Esophagus mucosa (tissue), 1 donor: ENCODE measurements around the gene DNAJC5. TPM values are rescaled to one million over a fixed set of nuclear protein-coding genes. Genes with fewer than 3 reads are reported as not detected.
"Not testable (repeated sequence)": the region's sequence is repeated elsewhere in the genome, so short reads cannot be mapped to it uniquely, and the experiment has no call there.

Experiments used
- ATAC-seq: fragments of 200-7000 bp; cut with Tn5 transposase; one replicate; pipeline ENCODE4 v1.9.1; 2020
- total RNA-seq: library from RNA; stranded (reverse); gene quantifications from one replicate; pipeline ENCODE4 v1.2.4, GENCODE V29; 2023
- donor health status: DM: yes; HTN: yes; CAD: no.

Gene DNAJC5
- total RNA-seq, 1 donor from 2014 or later: 64.8 TPM

DNA sequence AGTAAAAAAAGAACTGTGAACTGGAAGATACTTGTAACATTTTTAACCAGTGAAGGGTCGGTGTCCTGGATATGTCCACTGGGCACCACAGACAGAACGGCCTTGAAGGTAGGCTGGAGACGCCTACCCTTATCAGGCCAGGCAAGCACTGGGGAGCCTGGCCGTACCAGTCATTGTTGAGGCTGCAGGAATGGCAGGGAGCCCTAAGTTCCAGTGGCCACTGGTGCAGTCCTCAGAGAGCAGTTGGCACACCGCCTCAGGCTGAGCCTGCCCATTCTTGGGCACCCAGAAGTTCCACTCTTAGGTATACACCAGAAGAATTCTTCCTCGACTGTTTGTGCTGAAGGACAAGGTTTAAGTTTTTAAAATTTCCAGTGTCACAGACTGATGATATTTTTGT, 20.5 kb downstream of the DNAJC5 start:
- no peak for ATAC-seq

DNA sequence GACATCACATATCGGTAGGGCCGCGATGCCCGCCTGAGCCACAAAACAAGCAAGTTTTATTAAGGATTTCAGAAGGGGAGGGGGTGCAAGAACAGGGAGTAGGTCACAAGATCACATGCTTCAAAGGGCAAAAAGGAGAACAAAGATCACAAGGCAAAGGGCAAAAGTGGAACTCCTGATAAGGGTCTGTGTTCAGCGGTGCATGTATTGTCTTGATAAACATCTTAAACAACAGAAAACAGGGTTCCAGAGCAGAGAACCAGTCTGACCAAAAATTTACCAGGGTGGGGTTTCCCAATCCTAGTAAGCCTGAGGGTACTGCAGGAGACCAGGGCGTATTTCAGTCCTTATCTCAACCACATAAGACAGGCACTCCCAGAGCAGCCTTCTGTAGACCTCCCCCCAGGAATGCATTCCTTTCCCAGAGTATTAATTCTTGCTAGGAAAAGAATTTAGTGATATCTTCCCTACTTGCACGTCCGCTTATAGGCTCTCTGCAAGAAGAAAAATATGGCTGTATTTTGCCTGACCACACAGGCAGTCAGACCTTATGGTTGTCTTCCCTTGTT, 21.5 kb downstream of the DNAJC5 start:
- not testable (repeated sequence) for ATAC-seq

DNA sequence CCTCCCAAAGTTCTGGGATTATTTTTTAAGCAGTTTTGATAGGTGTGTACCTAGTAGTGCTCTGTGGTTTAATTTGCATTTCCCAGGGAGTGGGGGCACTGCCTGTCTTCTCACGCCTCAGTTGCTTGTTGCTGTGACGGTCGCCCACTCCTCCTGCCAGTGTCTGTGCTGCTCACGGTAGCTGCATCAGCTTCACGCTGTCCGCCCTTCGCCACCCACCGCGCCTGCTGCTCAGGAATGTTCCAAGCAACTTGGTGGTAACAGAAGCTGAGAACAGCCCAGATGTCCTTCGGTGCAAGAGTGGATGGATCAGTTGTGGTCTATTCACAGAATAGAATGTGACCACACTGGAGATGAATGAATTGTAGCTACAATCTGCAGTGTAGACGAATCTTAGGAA, 22.9 kb downstream of the DNAJC5 start:
- ATAC-seq: peak; percentile 10

DNA sequence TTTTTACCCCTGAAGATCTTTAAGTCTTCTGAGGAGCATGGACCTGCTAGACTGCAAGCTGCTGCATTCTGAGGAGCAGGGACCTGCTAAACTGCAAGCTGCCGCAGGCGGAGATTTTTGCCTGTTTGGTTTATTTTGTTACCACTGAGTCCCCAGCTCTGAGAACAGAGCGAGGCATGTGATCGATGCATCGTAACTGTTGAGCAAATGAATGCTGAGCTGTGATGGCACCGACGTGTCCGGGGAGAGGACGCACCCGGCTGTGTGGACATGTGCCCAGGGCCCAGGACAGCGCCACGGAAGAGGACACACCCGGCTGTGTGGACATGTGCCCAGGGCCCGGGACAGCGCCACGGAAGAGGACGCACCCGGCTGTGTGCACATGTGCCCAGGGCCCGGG, 24.2 kb downstream of the DNAJC5 start:
- ATAC-seq: no peak

DNA sequence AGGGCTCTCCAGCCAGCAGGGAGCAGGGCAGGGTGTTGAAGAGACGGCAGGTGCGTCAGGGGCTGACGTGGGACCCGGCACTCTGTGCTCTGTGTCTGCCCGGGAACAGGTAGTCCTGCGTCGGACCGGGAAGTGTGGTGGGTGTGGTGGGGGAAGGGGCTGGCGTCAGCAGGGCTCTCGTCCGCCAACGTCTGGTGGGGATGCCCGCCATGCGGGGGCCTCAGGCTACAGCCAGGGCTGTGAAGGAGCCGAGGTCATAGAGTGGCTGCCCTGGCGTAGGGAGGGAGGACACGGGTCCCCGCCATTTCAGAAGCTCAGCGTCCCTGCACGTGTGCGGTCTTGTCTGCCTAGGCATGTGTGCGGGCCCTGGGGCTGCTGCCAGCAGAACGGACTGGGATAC, 25.3 kb downstream of the DNAJC5 start:
- ATAC-seq: peak; percentile 21

DNA sequence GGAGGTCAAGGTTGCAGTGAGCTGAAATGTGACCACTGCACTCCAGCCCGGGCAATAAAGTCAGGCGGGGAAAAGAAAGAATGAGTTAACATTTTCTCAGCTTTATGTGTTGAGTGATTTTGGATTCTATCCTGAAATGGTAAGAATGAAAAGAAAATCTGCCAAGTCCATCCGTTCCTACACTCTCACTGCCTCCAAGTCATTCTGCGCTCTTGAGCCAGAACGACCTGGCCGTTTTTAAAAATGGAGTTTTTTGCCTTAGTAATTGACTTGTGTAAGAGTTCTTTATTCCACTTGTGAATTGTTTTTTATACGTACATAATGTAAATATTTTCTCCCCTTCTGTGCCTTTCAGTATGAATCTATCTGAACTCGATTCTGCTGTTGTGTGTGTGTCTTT, 28.7 kb downstream of the DNAJC5 start:
- no peak for ATAC-seq

DNA sequence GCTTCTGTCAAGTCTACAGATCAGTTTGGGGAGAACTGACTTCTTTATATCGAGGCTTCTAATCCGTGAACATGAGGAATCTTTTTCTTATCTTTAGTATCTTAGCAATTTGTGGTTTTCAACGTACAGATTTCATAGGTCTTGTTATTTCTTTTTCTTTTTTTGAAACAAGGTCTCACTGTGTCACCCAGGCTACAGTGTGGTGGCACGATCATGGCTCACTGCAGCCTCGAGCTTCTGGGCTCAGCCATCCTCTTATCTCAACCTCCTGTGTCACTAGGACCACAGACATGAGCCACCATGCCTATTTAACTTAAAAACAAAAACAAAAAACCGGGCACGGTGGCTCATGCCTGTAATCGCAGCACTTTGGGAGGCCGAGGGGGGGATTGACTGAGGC, 29.3 kb downstream of the DNAJC5 start:
- no peak for ATAC-seq

DNA sequence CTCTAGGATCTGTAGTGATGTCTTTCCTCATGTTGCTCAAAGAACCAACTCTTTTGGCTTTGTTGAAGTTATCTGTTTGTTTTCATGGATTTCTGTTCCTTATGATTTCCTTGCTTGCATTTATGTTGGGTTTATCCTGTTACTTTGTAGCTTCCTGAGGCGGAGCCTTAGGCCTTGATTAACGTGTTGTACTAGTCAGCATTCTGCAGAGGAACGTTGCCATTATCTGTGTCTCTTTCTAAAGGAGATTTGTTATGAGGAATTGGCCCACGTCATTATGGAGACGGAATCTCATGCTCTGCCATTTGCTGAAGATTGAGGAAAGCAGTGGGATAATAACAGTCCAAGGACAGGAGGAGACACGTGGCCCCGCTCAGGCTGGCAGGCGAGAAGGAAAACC, 31.4 kb downstream of the DNAJC5 start:
- no peak for ATAC-seq

DNA sequence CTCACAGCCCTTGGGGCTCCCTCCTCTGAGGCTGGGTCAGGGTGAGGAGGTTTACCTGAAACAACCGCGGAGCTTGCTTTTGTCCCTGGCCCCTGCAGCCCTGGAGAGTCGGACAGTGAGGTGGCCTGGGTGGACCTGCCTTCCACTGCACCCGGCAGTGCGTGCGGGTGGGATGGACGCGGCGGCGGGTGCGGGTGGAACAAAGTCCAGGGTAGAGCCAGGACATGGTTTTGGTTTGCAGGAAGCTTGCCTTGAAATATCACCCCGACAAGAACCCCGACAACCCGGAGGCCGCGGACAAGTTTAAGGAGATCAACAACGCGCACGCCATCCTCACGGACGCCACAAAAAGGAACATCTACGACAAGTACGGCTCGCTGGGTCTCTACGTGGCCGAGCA, 34.1 kb downstream of the DNAJC5 start:
- ATAC-seq: no peak

DNA sequence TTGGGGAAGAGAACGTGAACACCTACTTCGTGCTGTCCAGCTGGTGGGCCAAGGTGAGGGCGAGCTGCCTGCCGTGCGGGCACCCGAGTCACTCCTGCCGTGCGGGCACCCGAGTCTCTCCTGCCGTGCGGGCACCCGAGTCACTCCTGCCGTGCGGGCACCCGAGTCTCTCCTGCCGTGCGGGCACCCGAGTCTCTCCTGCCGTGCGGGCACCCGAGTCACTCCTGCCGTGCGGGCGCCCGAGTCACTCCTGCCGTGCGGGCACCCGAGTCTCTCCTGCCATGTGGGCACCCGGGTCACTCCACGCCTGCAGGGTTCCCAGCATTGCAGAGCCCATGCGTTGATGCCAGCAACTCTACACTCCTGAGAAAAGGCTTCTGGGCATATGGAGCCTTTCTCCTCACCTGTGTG, 34.6 kb downstream of the DNAJC5 start:
- not testable (repeated sequence) for ATAC-seq

DNA sequence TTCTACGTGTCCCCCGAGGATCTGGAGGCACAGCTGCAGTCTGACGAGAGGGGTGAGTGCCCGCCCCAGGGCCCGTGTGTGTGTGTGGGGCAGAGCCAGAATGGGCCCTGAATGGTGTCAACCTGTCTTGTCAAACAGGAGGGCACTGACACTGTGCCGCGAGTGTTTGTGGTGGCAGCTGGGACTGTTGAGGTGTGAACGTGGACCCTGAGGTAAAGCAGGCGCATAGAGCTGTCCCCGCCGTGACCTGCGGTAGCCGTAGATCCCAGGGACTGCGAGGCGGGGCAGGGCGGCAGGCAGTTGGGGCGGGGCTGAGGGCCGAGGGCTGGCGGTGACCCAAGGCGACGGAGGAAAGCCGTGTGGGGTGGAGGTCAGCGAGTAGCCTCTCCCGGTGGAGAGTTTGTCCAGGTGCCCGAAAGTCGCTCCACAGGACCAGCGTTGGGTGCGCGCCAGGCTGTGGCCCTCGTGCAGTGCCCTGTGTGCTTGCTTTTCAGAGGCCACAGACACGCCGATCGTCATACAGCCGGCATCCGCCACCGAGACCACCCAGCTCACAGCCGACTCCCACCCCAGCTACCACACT, 36.1 kb downstream of the DNAJC5 start:
- no peak for ATAC-seq

DNA sequence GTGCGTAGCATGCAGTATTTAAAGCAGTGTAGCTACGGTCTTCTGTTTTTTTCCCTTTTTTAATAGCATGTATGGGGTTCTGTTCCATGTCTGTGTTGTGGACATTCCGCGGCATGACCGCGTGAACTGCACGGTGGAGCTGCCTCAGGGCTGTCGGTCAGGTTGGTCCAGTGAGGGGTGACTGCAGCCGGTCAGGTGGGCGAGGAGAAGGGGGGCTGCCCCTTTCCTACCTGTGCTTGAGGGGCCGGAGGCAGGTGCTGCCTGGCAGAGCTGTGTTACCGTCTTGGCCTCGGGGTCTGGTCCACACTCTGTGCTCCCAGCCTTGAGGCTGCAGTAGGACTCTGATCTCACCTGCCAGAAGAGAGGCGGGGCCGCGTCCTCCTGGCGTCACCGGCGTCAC, 36.8 kb downstream of the DNAJC5 start:
- ATAC-seq: no peak

DNA sequence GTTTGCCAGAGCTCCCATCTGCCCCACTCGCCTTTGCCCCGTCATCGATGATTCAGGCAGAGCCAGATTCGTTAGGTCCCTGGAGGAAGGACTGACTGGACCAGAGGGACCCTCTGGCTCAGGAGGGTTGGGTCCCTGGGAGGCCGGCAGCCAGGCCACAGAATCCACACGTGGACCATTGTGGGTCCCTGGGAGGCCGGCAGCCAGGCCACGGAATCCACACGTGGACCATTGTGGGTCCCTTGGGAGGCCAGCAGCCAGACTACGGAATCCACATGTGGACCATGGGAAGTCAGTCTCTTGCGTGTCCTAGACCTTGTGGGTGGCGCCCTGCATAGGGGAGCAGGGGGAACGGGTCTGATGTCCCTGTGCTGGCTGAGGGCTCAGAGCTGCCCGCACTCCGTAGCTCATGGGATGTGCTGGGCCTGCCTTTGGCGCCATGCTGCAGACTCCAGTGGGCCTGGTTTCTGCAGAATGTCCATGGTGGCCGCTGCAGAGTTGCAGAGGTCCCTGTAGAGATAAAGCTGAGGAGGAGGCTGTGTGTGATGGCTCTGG, 37.8 kb downstream of the DNAJC5 start:
- no peak for ATAC-seq

DNA sequence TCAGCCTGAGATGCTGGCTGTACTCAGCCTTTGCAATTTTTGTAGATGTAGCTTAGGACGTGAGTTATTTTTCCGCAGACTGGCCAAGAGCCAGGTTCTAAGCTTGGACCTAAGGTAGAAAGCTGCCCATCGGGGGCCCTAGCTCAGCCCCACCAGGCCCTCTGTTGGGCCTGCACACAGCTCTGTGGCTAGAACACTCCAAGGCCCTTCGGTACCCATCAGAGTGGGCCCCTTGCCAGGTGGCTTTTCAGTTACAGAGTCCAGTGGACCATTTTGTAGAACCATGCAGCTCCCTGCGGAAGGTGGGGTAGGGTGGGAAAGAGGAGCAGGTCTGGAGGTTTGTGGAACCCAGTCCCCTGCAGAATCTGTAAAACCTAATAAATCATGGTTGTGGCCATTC, 38.7 kb downstream of the DNAJC5 start:
- ATAC-seq: no peak

DNA sequence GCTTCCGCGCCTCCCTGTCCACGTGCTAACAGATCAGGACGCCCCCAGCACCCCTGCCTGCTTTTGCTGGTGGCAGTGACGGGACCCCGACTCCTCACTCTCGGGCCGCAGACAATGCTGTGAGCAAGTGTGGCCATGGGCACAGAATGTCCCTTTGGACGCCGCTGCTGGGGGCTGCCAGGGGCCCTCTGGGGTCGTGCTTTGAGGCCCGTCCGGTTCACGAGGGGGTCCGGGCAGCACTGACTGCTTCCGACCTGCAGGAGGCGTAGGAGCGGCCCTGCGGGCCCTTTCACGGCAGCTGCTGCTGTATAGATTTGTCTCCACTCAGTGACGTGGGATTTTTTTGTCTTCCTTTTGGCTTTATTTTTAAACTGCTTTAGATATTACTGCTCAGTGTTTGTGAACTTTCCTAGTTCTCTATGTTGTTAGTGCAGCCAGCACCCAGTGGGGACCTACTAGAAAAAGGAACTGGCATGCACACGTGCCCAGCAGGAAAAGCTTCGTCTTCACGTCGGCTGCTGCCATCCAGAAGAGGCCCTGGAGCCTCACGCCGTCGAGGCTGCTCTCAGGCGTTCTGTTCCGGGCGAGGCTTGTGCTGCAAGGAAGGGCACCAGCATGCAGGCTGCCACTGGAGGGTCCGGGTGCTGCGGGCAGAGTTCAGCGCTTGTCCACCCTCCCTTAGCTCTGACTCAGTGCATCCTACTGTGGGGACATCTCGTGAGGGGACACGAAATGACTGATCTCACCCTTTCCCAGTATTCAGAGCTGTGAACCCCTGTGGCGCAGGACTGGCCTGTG, 39.5 kb downstream of the DNAJC5 start:
- ATAC-seq: no peak

DNA sequence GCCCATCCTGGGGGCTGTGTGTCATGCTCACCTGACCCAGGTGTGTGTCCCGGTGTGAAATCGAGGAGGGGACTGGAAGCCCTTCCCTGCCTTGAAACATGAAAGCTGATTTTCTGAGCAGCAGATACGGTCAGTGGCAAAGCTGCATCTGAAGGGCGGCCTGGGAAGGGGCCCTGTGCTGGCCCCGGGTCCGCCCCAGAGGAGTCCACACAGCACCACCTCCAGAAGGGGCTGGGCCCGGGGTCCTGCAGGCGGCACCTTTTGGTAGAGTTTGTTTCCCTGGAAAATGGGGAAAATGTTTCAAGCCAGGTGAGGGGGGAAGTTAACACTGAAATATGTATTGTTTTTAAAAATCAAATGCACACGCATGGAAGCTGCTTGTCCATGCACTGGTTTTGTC, 40.5 kb downstream of the DNAJC5 start:
- ATAC-seq: no peak

DNA sequence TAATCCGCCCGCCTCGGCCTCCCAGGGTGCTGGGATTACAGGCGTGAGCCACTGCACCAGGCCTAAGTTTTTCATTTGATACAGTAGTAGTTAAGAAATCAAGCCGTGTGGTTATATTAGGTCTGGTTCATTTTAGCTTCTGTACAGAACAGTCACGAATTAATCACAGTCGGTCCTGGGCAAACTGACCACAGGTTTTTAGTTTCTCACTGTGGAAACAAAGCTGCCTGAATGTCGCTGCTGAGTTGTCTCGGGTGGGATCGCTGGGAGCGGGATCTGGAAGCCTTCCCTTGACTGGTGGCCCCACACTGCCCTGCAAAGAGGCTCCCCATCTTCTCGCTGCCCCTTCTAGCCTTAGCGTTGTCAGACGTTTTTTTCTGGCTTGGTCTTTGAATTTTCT, 42.7 kb downstream of the DNAJC5 start:
- ATAC-seq: no peak

DNA sequence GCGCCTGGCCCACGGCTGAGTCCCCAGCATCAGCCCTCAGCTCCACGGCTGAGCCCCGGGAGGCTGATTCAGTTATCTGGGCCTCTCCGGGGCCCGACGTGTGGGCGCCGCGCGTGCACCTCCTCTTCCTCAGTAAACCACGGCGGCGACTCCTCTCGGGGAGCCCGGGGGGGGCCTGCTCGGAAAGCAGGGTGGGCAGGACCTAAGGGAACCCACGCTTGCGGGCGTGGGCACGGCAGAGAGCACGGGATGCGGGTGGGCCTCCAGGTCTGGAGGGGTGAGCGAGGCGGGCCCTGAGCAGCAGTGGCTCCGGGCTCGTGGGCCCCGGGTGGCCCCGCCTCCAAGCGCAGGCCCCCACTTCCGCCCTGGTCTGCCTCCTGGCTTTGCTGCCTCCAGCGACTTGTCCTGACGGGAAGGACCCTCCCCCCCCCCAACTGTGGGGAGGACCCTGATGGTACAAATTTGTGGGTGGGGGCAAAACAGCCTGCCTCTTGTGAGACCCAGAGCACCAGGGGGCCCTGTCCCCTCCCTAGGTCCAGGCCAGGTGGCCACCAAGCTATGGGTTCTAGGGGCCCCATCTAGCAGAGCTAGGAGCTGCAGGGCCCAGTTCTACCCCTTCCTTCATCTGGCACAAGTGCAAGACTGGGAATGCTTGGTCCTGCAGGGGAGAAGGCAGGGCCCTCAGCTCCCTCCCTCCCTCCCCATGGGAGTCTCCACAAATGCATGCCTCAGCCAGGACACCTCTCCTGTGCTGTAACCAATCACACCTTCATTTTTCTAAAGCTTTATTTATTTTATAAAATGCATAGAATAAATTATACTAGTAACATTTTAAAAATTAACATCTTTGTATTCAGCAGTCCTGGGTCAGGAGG, 44.4 kb downstream of the DNAJC5 start:
- ATAC-seq: no peak

DNA sequence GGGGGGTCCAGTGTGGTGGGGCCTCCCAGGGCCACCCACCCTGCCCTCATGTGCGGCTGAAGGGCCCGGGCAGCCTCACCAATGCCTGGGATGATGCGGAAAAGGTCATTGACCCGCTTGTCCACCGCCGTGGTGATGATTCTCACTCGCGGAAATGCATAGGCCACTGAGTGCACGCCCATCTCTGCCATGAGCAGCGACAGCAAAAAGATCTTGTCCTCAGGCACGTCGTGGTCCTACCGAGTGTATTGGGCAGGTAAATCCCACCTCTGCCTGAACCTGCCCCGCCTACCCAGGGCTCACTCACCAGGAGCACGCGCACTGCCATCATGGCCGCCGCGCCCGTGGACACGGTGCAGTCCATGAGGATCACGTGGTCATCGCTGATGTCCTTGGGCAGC, 45.1 kb downstream of the DNAJC5 start:
- no peak for ATAC-seq

DNA sequence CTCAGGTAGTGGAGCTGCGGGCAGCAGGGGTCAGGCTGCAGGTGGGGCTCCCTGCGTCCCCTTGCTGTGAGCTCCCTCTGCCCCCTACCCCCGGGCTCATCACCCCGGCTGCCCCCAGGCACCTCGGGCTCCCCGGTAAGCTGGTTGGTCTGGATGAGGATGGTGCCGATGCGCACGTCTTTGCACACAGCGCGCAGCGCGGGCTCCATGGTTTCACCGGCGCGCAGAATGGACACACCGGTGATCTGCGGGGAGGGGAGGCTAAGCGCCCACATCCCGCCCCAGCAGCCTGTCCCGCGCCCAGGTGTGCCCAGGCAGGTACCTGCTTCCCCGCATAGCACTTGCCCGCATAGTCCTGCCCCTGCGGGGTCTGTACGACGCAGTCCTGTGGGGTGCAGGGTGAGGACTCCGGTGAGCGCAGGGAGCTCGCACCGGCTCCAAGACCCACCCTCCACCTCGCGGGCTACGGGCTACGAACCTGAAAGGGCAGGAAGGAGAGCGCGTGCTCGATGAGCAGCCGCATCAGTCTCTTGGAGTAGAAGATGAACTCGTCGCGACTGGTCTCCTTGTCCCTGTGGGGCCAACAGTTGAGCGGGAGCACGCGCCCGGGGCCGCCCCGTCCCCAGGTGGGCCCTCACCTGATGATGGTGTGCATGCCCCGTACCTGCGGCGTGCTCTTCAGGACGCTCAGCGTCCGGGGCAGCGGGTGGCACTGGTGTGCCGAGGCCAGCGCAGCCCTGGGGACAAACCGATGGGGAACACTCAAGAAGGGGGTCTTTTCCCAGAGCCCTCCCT, 45.7 kb downstream of the DNAJC5 start:
- peak; percentile 1 for ATAC-seq

DNA sequence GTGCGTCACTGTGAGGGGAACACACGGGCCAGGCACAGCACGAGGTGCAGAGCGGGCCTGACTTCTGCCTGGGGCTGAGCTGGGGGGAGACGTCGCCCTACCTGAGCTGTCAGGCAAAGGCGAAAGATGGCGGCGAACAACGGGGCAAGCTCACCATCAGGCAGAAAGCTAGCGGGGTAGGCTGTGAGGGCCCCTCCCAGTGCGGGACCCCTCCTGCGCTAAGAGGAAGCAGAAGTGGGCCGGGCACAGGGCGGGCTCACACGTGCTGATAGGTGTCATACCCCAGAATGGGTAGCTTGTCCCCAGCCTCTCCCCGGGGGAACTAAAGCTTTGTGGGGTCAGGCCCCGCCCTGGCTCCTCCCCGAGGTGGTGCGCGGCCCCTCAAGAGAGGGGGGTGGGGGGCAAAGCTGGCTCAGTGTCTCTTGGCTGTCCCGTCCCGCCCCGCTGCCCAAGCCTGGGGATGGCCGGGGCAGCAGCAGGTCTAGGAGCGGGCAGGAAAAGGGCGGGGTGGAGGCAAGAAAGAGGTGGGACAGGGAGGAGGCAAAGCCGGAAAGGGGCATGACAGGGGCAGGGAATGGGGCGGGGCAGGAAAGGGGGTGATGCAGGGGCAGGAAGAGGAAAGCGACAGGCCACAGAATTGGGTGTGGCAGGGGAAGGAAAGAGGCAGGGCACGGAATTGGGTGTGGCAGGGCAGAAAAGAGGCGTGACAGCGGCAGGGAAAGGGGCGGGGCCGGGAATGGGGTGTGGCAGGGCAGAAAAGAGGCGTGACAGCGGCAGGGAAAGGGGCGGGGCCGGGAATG, 46.6 kb downstream of the DNAJC5 start:
- peak; percentile 77 for ATAC-seq
